HepG2 (cell line): Measurements from ENCODE around the gene MRPL39. TPM values are rescaled to one million over a fixed set of nuclear protein-coding genes. Genes with fewer than 3 reads are reported as not detected.

Experiments used
- ETV6 ChIP-seq: sonication (generic); formaldehyde crosslinking; conservative IDR thresholded peaks from 2 replicates; pipeline ENCODE4 v1.4.0; 2020; ENCODE audit warnings: missing genetic modification reagents
- GATAD1 ChIP-seq: IDR thresholded peaks from 2 replicates; pipeline ENCODE4 v1.6.1; 2016; ENCODE audit warnings: missing genetic modification reagents, missing compliant biosample characterization
- IKZF1 ChIP-seq: fragments of 450-650 bp; IDR thresholded peaks from 2 replicates; pipeline ENCODE4 v1.7.1; 2016
- ISX ChIP-seq: sonication (generic); formaldehyde crosslinking; conservative IDR thresholded peaks from 2 replicates; pipeline ENCODE4 v1.5.0; 2020; ENCODE audit warnings: missing genetic modification reagents
- KAT2B ChIP-seq: fragments of 150-350 bp; IDR thresholded peaks from 2 replicates; pipeline ENCODE4 v1.6.1; 2014; ENCODE audit warnings: low read depth, low read length, borderline replicate concordance
- NFKB2 ChIP-seq: sonication (generic); formaldehyde crosslinking; IDR thresholded peaks from 2 replicates; pipeline ENCODE4 v1.4.0; 2020; ENCODE audit warnings: missing genetic modification reagents, borderline replicate concordance
- SP1 ChIP-seq, 2 experiments: fragments of 450-650 bp in 1 of 2; sonication (generic) in 1 of 2; formaldehyde crosslinking in 1 of 2; IDR thresholded peaks; 2 replicates each; pipeline versions ENCODE4 v1.4.0 to v1.6.1; 2016 to 2020; ENCODE audit warnings: missing genetic modification reagents in 1 of 2
- ZNF12 ChIP-seq: sonication (generic); formaldehyde crosslinking; IDR thresholded peaks from 2 replicates; pipeline ENCODE4 v1.5.0; 2020; ENCODE audit warnings: missing genetic modification reagents
- ZNF235 ChIP-seq: sonication (generic); formaldehyde crosslinking; IDR thresholded peaks from 2 replicates; pipeline ENCODE4 v1.8.1; 2023; ENCODE audit warnings: mild to moderate bottlenecking, missing genetic modification reagents, borderline replicate concordance
- ZNF343 ChIP-seq: sonication (generic); formaldehyde crosslinking; IDR thresholded peaks from 2 replicates; pipeline ENCODE4 v1.4.0; 2020; ENCODE audit warnings: mild to moderate bottlenecking, missing genetic modification reagents
- ZNF468 ChIP-seq: sonication (generic); formaldehyde crosslinking; IDR thresholded peaks from 2 replicates; pipeline ENCODE4 v1.8.0; 2022; ENCODE audit warnings: mild to moderate bottlenecking, moderate library complexity, missing genetic modification reagents
- ZNF713 ChIP-seq: sonication (generic); formaldehyde crosslinking; IDR thresholded peaks from 2 replicates; pipeline ENCODE4 v1.4.0; 2020; ENCODE audit warnings: mild to moderate bottlenecking, missing genetic modification reagents
- ZNF780A ChIP-seq: sonication (generic); formaldehyde crosslinking; IDR thresholded peaks from 2 replicates; pipeline ENCODE4 v1.8.0; 2022; ENCODE audit warnings: mild to moderate bottlenecking, missing genetic modification reagents, moderate library complexity
- ZSCAN31 ChIP-seq: sonication (generic); formaldehyde crosslinking; IDR thresholded peaks from 2 replicates; pipeline ENCODE4 v1.5.0; 2020; ENCODE audit warnings: low read depth, mild to moderate bottlenecking, missing genetic modification reagents
- polyA plus RNA-seq, 8 experiments: library from polyadenylated mRNA; depleted of rRNA in 3 of 8; stranded (reverse) in 7 of 8; unstranded in 1 of 8; fragments of >200 nt; fragmentation: Illumina TruSeq in 4 of 8; extraction: Trizol in 4 of 8; gene quantifications; 2 replicates each; pipeline versions ENCODE4 v1.2.1 to v1.2.3, GENCODE V29; 2011 to 2016; ENCODE audit warnings: low read depth in 4 of 8, missing spikeins in 1 of 8, mixed read lengths in 1 of 8; ENCODE audit not compliant: insufficient read depth in 1 of 8
- total RNA-seq, 5 experiments: library from RNA; depleted of rRNA; stranded (reverse); fragments of >200 nt; fragmentation: Illumina TruSeq; extraction: Trizol; gene quantifications; 2 replicates each; pipeline ENCODE4 v1.2.3, GENCODE V29; 2016; ENCODE audit warnings: low read depth in 1 of 5
- TF ChIP-seq, protein P1 (sequence below): sonication (generic); formaldehyde crosslinking; IDR thresholded peaks from 2 replicates; pipeline ENCODE4 v1.8.1; 2023; ENCODE audit warnings: mild to moderate bottlenecking, inconsistent platforms, moderate library complexity, missing genetic modification reagents, borderline replicate concordance
- TF ChIP-seq, protein P2 (sequence below): sonication (generic); formaldehyde crosslinking; IDR thresholded peaks from 2 replicates; pipeline ENCODE4 v1.5.0; 2020; ENCODE audit warnings: mild to moderate bottlenecking, missing genetic modification reagents, borderline replicate concordance
- TF ChIP-seq, protein P3 (sequence below): sonication (generic); formaldehyde crosslinking; IDR thresholded peaks from 2 replicates; pipeline ENCODE4 v1.5.0; 2020; ENCODE audit warnings: mild to moderate bottlenecking, low read depth, missing genetic modification reagents, borderline replicate concordance
- TF ChIP-seq, protein P4 (sequence below): sonication (generic); formaldehyde crosslinking; IDR thresholded peaks from 2 replicates; pipeline ENCODE4 v1.4.0; 2020; ENCODE audit warnings: mild to moderate bottlenecking, missing genetic modification reagents, borderline replicate concordance

Gene MRPL39
- total and polyA plus RNA-seq, 2 of the 13 experiments (the other 11 are each of a cell fraction or from before 2014, with no cell fraction given): 29.1 to 91.2 TPM

DNA sequence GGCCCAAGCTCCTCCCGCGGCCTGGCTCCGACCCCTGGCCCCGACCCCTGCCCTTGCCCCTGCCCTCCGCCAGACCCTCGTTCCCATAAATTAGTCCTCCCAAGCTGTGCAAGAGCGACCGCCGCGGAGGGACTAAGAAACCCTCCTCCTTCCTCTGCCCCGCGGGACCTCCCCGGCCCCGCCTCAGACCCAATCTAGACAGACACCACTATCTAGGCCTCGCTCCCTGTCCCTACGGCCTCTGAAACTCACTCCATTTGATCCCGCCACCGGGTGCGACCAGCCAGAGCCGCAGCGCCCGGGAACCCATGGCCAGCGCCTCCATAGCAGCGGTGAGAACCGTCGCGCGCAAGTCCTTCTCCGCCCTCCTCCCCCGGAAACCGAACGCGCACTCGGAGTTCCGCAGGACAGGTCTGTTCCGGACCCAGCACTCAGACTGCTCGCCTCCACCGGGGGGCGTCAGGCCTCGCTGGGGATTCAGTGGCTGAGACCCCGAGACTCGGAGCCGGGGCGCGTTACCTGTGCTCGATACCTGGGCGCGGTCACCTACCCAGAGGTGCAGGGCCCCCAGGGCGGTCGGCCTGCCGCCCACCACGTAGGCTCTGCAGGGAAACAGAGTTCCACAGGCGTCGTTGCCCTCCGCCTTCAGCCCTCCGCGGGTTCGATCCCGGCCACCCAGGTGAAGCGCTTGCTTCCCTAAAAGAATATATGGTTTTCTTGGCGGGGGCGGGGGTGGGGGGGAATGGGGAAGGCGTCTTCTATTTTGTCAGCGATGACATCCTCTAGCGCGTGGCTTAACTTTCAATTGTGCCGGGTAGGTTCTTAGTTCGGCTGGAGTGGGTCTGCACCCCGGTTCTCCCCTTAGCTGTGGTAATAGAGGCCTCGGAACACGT, at the start of gene MRPL39 (continued):
- TF ChIP-seq SP1 (IDR thresholded peaks at IDR 0.05) (no peak), SP1 (CRISPR knock-in tag; IDR thresholded peaks at IDR 0.05) (peak; percentile 89), ZNF12 (CRISPR knock-in tag) (0 out of 2 replicates have a peak, but pooled peaks have one; percentile 16), KAT2B (no peak), IKZF1 (no peak), ZNF713 (CRISPR knock-in tag) (0 out of 2 replicates have a peak, but pooled peaks have one; percentile 87), NFKB2 (CRISPR knock-in tag) (peak; percentile 89), ZNF780A (no peak), ZNF468 (CRISPR knock-in tag) (0 out of 2 replicates have a peak, but pooled peaks have one; percentile 69), ZNF235 (CRISPR knock-in tag) (peak; percentile 89; the same call in 1 of the 2 replicates), ISX (CRISPR knock-in tag) (no peak), ETV6 (peak; percentile 81), GATAD1 (CRISPR knock-in tag) (peak; percentile 99), ZNF343 (CRISPR knock-in tag) (no peak), ZSCAN31 (CRISPR knock-in tag) (peak; percentile 54; the same call in 1 of the 2 replicates)
- TF ChIP-seq, protein P1, sequence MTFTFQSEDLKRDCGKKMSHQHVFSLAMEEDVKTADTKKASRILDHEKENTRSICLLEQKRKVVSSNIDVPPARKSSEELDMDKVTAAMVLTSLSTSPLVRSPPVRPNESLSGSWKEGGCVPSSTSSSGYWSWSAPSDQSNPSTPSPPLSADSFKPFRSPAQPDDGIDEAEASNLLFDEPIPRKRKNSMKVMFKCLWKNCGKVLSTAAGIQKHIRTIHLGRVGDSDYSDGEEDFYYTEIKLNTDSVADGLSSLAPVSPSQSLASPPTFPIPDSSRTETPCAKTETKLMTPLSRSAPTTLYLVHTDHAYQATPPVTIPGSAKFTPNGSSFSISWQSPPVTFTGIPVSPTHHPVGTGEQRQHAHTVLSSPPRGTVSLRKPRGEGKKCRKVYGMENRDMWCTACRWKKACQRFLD (CRISPR knock-in tag): peak; percentile 58; the same call in 1 of the 2 replicates
- TF ChIP-seq, protein P2, sequence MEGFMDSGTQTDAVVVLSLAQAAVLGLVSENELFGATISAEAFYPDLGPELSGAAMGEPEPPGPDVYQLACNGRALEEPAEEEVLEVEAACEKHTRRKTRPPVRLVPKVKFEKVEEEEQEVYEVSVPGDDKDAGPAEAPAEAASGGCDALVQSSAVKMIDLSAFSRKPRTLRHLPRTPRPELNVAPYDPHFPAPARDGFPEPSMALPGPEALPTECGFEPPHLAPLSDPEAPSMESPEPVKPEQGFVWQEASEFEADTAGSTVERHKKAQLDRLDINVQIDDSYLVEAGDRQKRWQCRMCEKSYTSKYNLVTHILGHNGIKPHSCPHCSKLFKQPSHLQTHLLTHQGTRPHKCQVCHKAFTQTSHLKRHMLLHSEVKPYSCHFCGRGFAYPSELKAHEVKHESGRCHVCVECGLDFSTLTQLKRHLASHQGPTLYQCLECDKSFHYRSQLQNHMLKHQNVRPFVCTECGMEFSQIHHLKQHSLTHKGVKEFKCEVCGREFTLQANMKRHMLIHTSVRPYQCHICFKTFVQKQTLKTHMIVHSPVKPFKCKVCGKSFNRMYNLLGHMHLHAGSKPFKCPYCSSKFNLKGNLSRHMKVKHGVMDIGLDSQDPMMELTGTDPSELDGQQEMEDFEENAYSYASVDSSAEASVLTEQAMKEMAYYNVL (CRISPR knock-in tag): peak; percentile 71; the same call in 1 of the 2 replicates
- TF ChIP-seq, protein P3, sequence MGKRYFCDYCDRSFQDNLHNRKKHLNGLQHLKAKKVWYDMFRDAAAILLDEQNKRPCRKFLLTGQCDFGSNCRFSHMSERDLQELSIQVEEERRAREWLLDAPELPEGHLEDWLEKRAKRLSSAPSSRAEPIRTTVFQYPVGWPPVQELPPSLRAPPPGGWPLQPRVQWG (CRISPR knock-in tag): no peak
- TF ChIP-seq, protein P4, sequence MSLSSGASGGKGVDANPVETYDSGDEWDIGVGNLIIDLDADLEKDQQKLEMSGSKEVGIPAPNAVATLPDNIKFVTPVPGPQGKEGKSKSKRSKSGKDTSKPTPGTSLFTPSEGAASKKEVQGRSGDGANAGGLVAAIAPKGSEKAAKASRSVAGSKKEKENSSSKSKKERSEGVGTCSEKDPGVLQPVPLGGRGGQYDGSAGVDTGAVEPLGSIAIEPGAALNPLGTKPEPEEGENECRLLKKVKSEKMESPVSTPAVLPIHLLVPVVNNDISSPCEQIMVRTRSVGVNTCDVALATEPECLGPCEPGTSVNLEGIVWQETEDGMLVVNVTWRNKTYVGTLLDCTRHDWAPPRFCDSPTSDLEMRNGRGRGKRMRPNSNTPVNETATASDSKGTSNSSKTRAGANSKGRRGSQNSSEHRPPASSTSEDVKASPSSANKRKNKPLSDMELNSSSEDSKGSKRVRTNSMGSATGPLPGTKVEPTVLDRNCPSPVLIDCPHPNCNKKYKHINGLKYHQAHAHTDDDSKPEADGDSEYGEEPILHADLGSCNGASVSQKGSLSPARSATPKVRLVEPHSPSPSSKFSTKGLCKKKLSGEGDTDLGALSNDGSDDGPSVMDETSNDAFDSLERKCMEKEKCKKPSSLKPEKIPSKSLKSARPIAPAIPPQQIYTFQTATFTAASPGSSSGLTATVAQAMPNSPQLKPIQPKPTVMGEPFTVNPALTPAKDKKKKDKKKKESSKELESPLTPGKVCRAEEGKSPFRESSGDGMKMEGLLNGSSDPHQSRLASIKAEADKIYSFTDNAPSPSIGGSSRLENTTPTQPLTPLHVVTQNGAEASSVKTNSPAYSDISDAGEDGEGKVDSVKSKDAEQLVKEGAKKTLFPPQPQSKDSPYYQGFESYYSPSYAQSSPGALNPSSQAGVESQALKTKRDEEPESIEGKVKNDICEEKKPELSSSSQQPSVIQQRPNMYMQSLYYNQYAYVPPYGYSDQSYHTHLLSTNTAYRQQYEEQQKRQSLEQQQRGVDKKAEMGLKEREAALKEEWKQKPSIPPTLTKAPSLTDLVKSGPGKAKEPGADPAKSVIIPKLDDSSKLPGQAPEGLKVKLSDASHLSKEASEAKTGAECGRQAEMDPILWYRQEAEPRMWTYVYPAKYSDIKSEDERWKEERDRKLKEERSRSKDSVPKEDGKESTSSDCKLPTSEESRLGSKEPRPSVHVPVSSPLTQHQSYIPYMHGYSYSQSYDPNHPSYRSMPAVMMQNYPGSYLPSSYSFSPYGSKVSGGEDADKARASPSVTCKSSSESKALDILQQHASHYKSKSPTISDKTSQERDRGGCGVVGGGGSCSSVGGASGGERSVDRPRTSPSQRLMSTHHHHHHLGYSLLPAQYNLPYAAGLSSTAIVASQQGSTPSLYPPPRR: no peak; the same call in 1 of the 2 replicates
